Suppressor macrophage treated with lipopolysaccharide for 1 hour (primary cell): Measurements from ENCODE around the gene CDH4.

ENCODE experiments used
- DNase-seq, 3 donors: peaks; one replicate each; pipeline ENCODE4 v3.0.0-alpha.2; 2020 to 2022

CDH4 gene

GRCh38 chr20:61731363-61732181, 479.5 kb downstream of the CDH4 start:
- no peak for DNase-seq

GRCh38 chr20:61732511-61733210, 480.6 kb downstream of the CDH4 start:
- no peak for DNase-seq

GRCh38 chr20:61733216-61733615, 481.2 kb downstream of the CDH4 start:
- no peak for DNase-seq

- no peak for DNase-seq
These were observed 482.1 kb downstream of the CDH4 start for GRCh38 chr20:61733891-61734732.

- DNase-seq: no peak
These were observed 482.9 kb downstream of the CDH4 start for GRCh38 chr20:61734733-61735502.

- no peak for DNase-seq
These were observed 483.4 kb downstream of the CDH4 start for GRCh38 chr20:61735503-61735785.

GRCh38 chr20:61736001-61736635, 484.1 kb downstream of the CDH4 start:
- DNase-seq: no peak

- DNase-seq: no peak
These were observed 484.8 kb downstream of the CDH4 start for GRCh38 chr20:61736751-61737310.

GRCh38 chr20:61737346-61737745, 485.3 kb downstream of the CDH4 start:
- no peak for DNase-seq

- DNase-seq: no peak
These were observed 485.9 kb downstream of the CDH4 start for GRCh38 chr20:61737812-61738443.

GRCh38 chr20:61738601-61739069, 486.6 kb downstream of the CDH4 start:
- DNase-seq: no peak

- DNase-seq: no peak
These were observed 487.2 kb downstream of the CDH4 start for GRCh38 chr20:61739086-61739831.

GRCh38 chr20:61739832-61740118, 487.7 kb downstream of the CDH4 start:
- DNase-seq: no peak

GRCh38 chr20:61742097-61742825, 490.2 kb downstream of the CDH4 start:
- DNase-seq: no peak

- no peak for DNase-seq
These were observed 491.5 kb downstream of the CDH4 start for GRCh38 chr20:61743606-61744005.

GRCh38 chr20:61744691-61745396, 492.8 kb downstream of the CDH4 start:
- DNase-seq: no peak

- no peak for DNase-seq
These were observed 493.5 kb downstream of the CDH4 start for GRCh38 chr20:61745397-61746146.

GRCh38 chr20:61746147-61746646, 494.1 kb downstream of the CDH4 start:
- DNase-seq: no peak
